Measurements from ENCODE around the gene UCP2.

UCP2 gene

GRCh38 chr11:73980001-73980961, 2.4 kb downstream of the UCP2 start:
- no peak for DNase-seq (ENCODE audit: insufficient read length, low spot score)
- TF ChIP-seq CTCF (IDR thresholded peaks at IDR 0.05; ENCODE audit: insufficient read depth, missing control alignments) = no peak
- FAIRE-seq = no peak

- no peak for FAIRE-seq
- no peak for TF ChIP-seq CTCF (IDR thresholded peaks at IDR 0.05; ENCODE audit: insufficient read depth, missing control alignments)
- no peak for DNase-seq (ENCODE audit: insufficient read length, low spot score)
Measured at GRCh38 chr11:73978576-73979086, 4.0 kb downstream of the UCP2 start.

GRCh38 chr11:73977856-73978519, 4.7 kb downstream of the UCP2 start:
- DNase-seq (ENCODE audit: insufficient read length, low spot score) (no peak), FAIRE-seq (no peak)

GRCh38 chr11:73976451-73977151, 6.0 kb downstream of the UCP2 start:
- TF ChIP-seq CTCF (IDR thresholded peaks at IDR 0.05; ENCODE audit: insufficient read depth, missing control alignments) = no peak
- FAIRE-seq (no peak), DNase-seq (ENCODE audit: insufficient read length, low spot score) (no peak)

More at GRCh38 chr11:73977856-73978519, 4.7 kb downstream of the UCP2 start:
- TF ChIP-seq CTCF (IDR thresholded peaks at IDR 0.05; ENCODE audit: insufficient read depth, missing control alignments) = no peak

- no peak for TF ChIP-seq CTCF (IDR thresholded peaks at IDR 0.05; ENCODE audit: insufficient read depth, missing control alignments)
- FAIRE-seq = no peak
- DNase-seq (ENCODE audit: insufficient read length, low spot score) = no peak
Measured at GRCh38 chr11:73975479-73975757, 7.2 kb downstream of the UCP2 start.

- TF ChIP-seq CTCF (IDR thresholded peaks at IDR 0.05; ENCODE audit: insufficient read depth, missing control alignments) = no peak
- FAIRE-seq = no peak
- no peak for DNase-seq (ENCODE audit: insufficient read length, low spot score)
Measured at GRCh38 chr11:73974604-73975478, 7.8 kb downstream of the UCP2 start.

Data from D721Med (cell line).